ENCODE measurements around the gene HSD3B2.
"Not testable (repeated sequence)": the region's sequence is repeated elsewhere in the genome, so short reads cannot be mapped to it uniquely, and the experiment has no call there.

Gene HSD3B2

GRCh38 chr1:119414950-119415349, at the start of gene HSD3B2:
TSS of gene HSD3B2 (plus strand) at chr1:119415150. CDS start at chr1:119415420, 270 bp downstream.
- Mint-ChIP-seq H3K4me1 (no peaks in the 10 kb centered on the region), H3K9me3 (no peaks in the 10 kb centered on the region), H3K36me3 (no peaks in the 10 kb centered on the region), H3K27ac (no peak within 1 kb of the TSS), H3K4me3 (no peak within 1 kb of the TSS)
- DNase-seq (ENCODE audit: low spot score in 2 of 2) (no peak), ATAC-seq (no peak)

GRCh38 chr1:119366424-119366823, 48.5 kb upstream of the HSD3B2 start:
- DNase-seq (ENCODE audit: low spot score in 2 of 2) = no peak
- Mint-ChIP-seq H3K4me3 (no peak overlapping the region), H3K36me3 (no peaks in the 10 kb centered on the region), H3K27ac (no peak overlapping the region), H3K4me1 (no peaks in the 10 kb centered on the region), H3K9me3 (no peaks in the 10 kb centered on the region)
- no peak for ATAC-seq

DNA sequence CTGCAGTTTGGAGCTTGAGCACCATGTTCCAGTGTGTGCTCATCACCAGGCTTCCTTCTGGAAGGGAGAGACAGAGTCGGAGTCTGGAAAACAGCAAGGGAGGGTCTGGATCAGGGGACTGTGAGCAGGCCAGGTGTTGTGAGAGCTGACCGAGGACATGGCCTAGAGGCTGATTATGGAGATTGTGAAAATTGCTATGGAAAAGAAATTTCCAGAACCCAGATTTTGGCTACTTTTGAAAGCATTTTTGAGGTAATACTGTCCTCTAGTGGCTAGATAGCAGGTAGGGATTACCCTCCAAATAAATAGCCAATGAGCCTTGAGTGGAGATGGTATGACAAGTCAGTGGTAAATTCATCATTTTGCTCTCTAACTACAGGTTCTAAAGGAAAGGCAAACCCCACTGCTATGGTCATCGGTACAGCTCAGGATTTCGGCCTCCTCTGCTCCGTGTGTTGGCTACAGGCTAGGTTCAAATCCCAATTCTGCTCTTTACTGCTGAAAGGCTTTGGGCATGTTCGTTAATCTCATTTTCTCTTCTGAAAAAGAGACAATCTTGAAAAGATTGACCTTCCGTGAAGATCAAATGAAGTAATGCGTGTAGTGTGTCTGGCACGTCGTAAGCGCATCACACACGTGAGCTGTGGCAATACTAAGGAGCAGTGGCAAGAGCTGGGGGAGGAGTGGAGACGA, 47.4 kb upstream of the HSD3B2 start:
- DNase-seq (ENCODE audit: low spot score in 2 of 2) (no peak), ATAC-seq (peak; percentile 27)
- no peaks in the 10 kb centered on the region for H3K9me3 Mint-ChIP-seq
- H3K4me3 Mint-ChIP-seq = no peak overlapping the region
- no peak overlapping the region for H3K27ac Mint-ChIP-seq
- no peaks in the 10 kb centered on the region for H3K36me3 Mint-ChIP-seq
- no peaks in the 10 kb centered on the region for H3K4me1 Mint-ChIP-seq

DNA sequence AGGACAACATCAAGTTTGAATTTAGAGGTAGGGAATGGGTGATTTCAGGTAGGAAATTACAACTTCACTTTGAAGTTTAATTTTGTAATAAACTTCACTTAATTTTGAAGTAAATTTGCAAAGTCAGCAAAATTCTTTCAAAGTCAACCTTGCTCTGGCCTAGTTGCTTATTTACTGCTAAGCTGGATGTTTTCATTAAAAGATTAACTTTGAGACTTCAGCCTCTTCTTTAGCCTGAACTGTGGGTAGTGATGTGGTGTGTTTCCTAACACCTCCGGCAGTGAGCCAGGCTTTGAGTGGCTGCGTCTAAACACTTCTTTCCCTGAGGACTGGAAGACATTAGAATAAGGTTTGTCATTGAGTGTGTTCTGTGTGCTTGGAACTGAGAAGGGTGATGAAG, 46.4 kb upstream of the HSD3B2 start, which contains the start of gene HAO2:
TSS of gene HAO2 (plus strand) at position 232 of the 400 bp plus-strand sequence. CDS start 12,301 bp downstream, outside the sequence.
- DNase-seq (ENCODE audit: low spot score in 2 of 2) = no peak
- Mint-ChIP-seq H3K36me3 (no peaks in the 10 kb centered on the region), H3K4me3 (no peak within 1 kb of the TSS), H3K9me3 (no peaks in the 10 kb centered on the region), H3K27ac (no peak within 1 kb of the TSS), H3K4me1 (no peaks in the 10 kb centered on the region)
- ATAC-seq = no peak

DNA sequence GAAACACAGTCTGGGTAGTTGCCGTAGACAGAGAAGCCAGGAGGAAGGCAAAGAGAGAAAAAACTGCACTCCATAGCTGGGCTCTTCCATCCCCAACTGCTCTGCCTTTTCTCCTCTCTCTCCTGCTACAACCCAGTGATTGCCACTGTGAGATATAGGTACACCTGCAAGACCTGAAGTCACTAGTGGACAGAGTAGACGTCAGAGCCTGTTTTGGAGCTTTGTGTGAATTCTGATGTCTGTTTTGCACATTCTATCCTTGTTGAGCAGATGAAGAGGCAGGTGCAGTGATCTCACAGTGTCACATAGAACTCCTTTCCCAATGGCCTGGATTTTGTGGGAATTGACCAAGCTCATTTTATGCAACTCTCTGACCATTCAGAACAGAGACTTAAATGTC, 44.2 kb upstream of the HSD3B2 start:
- no peaks in the 10 kb centered on the region for H3K4me1 Mint-ChIP-seq
- H3K4me3 Mint-ChIP-seq = no peak overlapping the region
- H3K36me3 Mint-ChIP-seq = no peaks in the 10 kb centered on the region
- DNase-seq (ENCODE audit: low spot score in 2 of 2) = no peak
- no peak overlapping the region for H3K27ac Mint-ChIP-seq
- no peaks in the 10 kb centered on the region for H3K9me3 Mint-ChIP-seq
- ATAC-seq = no peak

GRCh38 chr1:119371815-119372214, 43.1 kb upstream of the HSD3B2 start:
- H3K36me3 Mint-ChIP-seq = no peaks in the 10 kb centered on the region
- DNase-seq (ENCODE audit: low spot score in 2 of 2) (no peak), ATAC-seq (no peak)
- no peaks in the 10 kb centered on the region for H3K4me1 Mint-ChIP-seq
- no peaks in the 10 kb centered on the region for H3K9me3 Mint-ChIP-seq
- no peak overlapping the region for H3K4me3 Mint-ChIP-seq
- H3K27ac Mint-ChIP-seq = no peak overlapping the region

DNA sequence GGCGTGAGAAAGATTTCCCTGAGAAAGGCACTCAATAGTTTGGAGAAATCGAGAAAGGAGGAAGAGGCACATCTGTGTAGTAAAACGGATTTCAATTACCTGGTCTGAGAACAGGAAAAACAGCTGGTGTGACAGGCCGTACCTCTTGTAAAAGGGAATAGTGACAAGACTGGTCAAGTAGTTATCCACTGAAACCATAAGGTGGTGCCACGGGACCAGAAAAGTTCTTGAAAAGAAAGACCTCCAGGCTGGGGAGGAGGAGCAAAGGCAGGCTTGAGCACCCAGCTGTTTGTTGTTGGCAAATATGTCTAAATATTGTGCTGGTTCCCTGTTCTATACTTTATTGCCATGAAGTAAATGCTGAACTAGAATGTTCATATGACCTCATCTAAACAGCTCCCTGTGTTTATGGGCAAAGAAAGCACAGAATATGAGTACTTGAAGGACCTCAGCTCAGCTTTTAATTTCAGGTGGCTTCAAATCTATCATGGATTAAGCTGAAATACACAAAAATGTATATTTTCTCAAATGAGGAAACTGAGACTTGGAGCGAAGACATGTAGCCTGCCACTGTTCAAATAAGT, 42.4 kb upstream of the HSD3B2 start:
- ATAC-seq = no peak
- no peak overlapping the region for H3K4me3 Mint-ChIP-seq
- no peaks in the 10 kb centered on the region for H3K36me3 Mint-ChIP-seq
- no peak overlapping the region for H3K27ac Mint-ChIP-seq
- H3K9me3 Mint-ChIP-seq = peaks cover 2% of the 10 kb centered on the region
- DNase-seq (ENCODE audit: low spot score in 2 of 2) = no peak
- H3K4me1 Mint-ChIP-seq = no peaks in the 10 kb centered on the region

DNA sequence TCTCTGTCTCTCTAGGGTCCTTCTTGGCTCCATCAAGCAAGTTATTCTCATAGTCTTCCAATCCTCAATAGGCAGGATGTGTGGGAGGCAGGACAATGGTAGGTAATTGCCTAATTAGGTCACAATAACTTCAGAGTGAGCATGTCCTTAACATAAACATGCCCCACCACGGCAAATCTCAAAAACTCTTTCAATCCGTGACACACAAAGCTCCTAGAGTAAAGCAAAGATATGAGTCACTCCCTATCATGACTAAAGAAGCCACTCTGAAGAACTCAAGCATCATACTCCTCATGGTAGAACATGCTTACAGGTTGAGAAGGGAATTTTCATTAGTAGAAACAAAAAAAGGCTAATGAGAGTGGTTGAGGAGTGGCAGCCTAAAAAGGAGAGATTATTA, 41.5 kb upstream of the HSD3B2 start:
- no peak for DNase-seq (ENCODE audit: low spot score in 2 of 2)
- Mint-ChIP-seq H3K4me1 (no peaks in the 10 kb centered on the region), H3K36me3 (no peaks in the 10 kb centered on the region)

DNA sequence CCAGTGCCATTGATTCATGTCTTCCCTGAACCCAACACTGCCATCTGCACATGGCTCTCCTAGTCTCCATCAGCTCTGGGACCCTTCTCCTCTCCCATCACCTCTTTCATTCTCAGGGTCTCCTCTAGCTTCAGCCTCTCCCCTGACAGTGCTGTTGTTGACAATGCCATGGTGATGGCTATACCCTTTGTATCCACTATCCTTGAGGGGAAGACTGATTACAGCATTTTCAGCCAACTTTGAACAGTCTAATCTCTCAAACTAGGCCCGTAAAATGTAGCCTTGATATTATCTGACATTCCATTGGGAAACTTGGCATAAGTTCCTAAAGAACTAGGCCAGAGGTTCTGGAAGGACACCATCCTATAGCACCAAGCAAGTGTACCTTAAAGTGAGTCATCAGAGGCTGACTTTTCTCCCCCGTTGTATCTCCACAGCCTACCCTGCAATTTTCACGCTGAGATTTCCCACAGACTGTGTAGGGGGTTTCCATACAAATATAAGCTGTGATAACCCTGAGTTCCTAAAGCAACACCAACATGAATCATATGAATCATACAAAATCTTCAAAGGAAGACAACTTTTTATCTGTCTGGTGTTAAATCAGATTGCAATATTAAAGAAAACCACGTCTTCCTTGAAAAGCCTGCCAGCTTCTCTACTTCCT, 40.6 kb upstream of the HSD3B2 start:
- H3K27ac Mint-ChIP-seq = no peak overlapping the region
- H3K9me3 Mint-ChIP-seq = peaks cover 2% of the 10 kb centered on the region
- no peaks in the 10 kb centered on the region for H3K4me1 Mint-ChIP-seq
- ATAC-seq (no peak), DNase-seq (ENCODE audit: low spot score in 2 of 2) (no peak)
- H3K4me3 Mint-ChIP-seq = no peak overlapping the region
- H3K36me3 Mint-ChIP-seq = no peaks in the 10 kb centered on the region

More for the DNA sequence above, 41.5 kb upstream of the HSD3B2 start:
- peaks cover 2% of the 10 kb centered on the region for H3K9me3 Mint-ChIP-seq
- ATAC-seq = peak; percentile 45
- H3K27ac Mint-ChIP-seq = no peak overlapping the region
- H3K4me3 Mint-ChIP-seq = no peak overlapping the region

DNA sequence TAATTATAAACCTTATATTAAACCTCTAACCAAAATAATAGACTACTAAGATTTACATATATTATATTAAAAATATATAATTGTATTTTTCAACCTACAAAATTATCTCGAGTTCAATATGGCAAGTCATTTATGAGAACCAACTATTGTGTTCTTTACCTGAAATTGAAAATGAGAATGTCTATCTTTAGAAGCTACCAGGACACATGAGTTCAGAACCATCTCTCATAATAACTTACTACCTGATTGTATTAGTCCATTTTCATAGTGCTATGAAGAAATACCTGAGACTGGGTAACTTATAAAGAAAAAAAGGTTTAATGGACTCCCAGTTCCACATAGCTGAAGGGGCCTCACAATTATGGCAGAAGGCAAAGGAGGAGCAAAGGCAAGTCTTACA, 39.6 kb upstream of the HSD3B2 start:
- Mint-ChIP-seq H3K4me1 (no peaks in the 10 kb centered on the region), H3K27ac (no peak overlapping the region), H3K36me3 (no peaks in the 10 kb centered on the region), H3K4me3 (no peak overlapping the region), H3K9me3 (peaks cover 2% of the 10 kb centered on the region)
- ATAC-seq = no peak
- no peak for DNase-seq (ENCODE audit: low spot score in 2 of 2)

DNA sequence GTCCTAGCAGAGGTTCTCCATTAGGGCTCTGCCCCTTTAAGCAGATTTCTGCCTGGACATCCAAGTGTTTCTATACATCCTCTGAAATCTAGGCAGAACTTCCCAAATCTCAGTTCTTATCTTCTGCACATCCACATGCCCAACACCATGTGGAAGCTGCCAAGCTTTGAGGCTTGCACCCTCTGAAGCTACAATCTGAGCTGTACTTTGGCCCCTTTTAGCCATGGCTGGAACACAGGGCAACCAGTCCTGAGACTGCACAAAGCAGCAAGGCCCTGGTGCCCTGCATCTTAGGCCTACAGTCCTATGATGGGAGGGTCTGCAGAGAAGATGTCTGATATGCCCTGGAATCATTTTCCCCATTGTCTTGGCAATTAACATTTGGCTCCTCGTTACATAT, 38.4 kb upstream of the HSD3B2 start:
- Mint-ChIP-seq H3K27ac (no peak overlapping the region), H3K9me3 (peaks cover 2% of the 10 kb centered on the region), H3K36me3 (no peaks in the 10 kb centered on the region), H3K4me1 (no peaks in the 10 kb centered on the region), H3K4me3 (no peak overlapping the region)
- DNase-seq (ENCODE audit: low spot score in 2 of 2) (no peak), ATAC-seq (no peak)

- H3K9me3 Mint-ChIP-seq; ATAC-seq; DNase-seq (ENCODE audit: low spot score in 2 of 2); H3K36me3 Mint-ChIP-seq; H3K27ac Mint-ChIP-seq; H3K4me3 Mint-ChIP-seq; H3K4me1 Mint-ChIP-seq: not testable (repeated sequence)
These were observed 37.4 kb upstream of the HSD3B2 start for GRCh38 chr1:119377594-119377993.

DNA sequence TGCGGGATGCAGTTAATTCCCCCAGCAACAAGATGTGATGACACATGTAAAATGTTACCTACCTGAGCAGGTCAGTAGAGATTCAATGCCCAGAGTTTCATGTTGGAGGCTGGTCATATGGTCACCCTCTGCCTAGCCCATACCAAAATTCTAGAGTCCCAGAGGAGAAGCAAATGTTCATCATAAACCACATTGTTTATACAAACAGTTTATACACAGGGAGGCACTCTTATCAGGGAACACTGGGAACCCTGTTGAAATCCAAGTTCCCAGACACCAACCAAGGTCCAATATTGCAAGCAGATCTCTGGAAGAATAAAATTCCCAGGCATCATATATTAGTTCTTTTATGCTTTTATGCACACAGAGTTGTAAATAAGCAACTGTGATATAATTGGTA, 35.8 kb upstream of the HSD3B2 start:
- H3K9me3 Mint-ChIP-seq = peaks cover 2% of the 10 kb centered on the region
- no peaks in the 10 kb centered on the region for H3K4me1 Mint-ChIP-seq
- H3K4me3 Mint-ChIP-seq = no peak overlapping the region
- H3K27ac Mint-ChIP-seq = no peak overlapping the region
- ATAC-seq = no peak
- H3K36me3 Mint-ChIP-seq = no peaks in the 10 kb centered on the region
- DNase-seq (ENCODE audit: low spot score in 2 of 2) = no peak

DNA sequence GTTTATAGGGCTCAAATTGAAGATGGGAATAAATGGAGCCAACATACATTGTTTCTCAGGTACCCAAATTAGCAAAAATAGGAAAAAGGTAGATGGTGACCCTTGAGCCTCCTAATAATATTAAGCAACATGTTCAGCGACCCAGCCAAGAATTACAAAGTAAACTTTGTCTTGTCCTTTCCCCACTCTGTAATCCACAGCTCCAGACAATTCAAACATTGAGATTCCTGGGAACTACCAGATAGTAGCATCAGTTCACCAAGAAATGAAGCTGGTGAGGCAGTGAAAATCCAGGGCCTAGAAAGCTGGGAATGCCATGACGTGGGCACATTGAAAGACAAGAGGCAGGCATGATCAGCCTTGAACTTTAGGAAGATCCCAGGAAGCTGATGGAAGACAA, 34.6 kb upstream of the HSD3B2 start:
- Mint-ChIP-seq H3K4me3 (no peak overlapping the region), H3K27ac (no peak overlapping the region), H3K9me3 (peaks cover 2% of the 10 kb centered on the region), H3K36me3 (no peaks in the 10 kb centered on the region), H3K4me1 (no peaks in the 10 kb centered on the region)
- DNase-seq (ENCODE audit: low spot score in 2 of 2) (no peak), ATAC-seq (no peak)

DNA sequence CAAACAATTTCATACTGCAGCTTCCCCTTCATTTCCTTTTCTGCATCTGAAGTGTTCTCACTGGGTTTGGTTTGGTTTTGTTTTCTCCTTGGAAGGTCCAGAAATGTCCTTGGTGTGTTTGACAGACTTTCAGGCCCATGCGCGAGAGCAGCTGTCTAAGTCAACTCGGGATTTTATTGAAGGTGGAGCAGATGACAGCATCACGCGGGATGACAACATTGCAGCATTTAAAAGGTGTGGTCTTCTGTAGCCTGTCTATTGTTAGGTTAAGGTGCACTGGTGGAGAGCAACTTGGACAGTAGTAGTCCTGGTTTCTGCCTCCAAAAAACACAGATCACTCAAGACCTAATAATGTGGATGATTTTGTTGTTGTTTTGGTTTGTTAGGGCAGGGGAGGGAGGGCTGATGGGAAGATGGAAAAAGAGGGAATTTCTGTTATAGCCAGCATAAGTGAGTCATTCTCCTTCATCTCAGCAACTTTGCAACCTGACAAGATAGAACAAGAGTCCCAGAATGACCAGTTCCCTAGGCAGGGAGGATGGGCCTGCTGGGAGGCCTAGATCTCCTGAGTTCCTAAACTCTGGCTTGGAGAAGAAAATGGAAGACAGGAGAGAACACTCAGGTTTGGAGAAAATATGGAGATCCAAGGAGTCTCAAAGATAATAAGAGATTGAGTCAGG, 33.8 kb upstream of the HSD3B2 start:
- Mint-ChIP-seq H3K27ac (no peak overlapping the region), H3K9me3 (peaks cover 2% of the 10 kb centered on the region), H3K36me3 (no peaks in the 10 kb centered on the region), H3K4me3 (no peak overlapping the region), H3K4me1 (no peaks in the 10 kb centered on the region)
- ATAC-seq = no peak
- DNase-seq (ENCODE audit: low spot score in 2 of 2) = no peak

Measured in stimulated activated effector memory CD8-positive, alpha-beta T cell treated with anti-CD3 and anti-CD28 coated beads, Interleukin-12 subunit alpha, Interleukin-12 subunit beta, amount 100 ng/mL, for 72 hours (primary cell).